CD4-positive, alpha-beta T cell treated with Interleukin-4 for 1 hour (primary cell): ENCODE measurements around the gene SYCE3.

Experiments
- DNase-seq, 2 donors: peaks; one replicate each; pipeline ENCODE4 v3.0.0-alpha.2; 2020 to 2022

The SYCE3 gene

DNA sequence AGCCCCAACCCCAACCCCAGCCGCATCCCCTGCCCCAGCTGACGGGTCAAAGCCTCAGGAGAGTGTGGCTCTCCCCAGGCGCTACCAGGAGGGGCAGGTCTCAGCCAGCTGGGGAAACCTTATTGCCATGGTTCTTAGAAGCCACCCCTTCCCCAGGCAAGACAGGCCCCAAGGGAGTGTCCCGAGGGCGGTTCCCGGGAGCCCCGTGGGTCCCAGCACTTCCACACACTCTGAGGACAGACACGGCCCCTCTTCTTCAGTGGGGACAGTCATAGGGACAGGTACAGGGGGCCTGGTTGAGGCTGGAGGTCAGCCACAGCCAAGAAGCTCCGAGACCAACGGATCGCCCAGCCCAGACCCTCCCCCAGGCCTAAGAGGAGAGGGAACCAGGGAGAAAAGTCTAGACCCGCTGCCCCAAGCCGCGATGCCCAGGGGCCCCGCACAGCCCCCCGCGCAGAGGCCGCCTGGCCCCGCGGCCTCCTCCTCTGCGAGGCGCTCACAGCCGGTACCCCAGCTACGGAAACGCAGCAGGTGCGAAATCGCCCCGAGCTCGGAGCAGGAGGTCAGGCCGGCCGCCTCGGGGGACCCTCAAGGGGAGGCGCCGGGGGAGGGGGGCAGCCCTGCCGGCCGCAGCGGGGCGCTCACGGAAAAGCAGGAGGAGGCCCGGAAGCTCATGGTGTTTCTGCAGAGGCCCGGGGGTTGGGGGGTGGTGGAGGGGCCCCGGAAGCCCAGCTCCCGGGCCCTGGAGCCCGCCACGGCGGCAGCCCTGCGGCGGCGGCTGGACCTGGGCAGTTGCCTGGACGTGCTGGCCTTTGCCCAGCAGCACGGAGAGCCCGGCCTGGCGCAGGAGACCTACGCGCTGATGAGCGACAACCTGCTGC, 14.4 kb downstream of the SYCE3 start:
- DNase-seq, result peak; percentile 49 to 58

DNA sequence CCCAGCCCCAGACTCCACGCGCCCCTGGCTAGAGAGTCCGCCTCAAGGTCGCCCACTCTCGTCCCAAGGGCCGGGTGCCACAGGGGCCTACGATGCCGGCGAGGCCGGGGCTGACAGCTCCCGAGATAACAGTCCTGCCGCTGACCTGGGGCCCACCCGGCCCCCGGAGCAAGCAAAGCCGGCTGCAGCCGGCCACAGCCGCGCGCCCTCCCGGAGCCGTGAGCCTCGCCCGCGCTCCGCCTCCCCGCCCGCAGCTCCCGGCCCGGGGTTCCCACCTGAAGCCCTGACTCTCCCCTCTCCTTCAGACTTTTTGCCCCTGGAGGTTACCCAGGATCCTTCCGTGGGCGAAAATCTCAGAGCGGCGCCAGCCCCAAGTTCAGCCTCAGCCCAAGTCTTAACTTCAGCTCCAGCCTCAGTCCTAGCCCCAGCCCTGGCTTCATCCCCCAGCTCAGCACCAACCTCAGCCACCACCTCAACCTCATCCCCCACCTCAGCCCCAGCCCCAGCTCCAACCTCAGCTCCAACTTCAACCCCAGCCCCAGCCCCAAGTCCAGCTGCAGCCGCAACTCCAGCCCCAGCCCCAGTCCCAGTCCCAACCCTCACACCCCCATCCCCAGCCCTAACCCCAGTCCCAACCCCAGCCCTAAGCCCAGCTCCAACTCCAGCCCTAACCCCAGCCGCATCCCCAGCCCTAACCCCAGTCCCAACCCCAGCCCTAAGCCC, 15.3 kb downstream of the SYCE3 start:
- no peak for DNase-seq

DNA sequence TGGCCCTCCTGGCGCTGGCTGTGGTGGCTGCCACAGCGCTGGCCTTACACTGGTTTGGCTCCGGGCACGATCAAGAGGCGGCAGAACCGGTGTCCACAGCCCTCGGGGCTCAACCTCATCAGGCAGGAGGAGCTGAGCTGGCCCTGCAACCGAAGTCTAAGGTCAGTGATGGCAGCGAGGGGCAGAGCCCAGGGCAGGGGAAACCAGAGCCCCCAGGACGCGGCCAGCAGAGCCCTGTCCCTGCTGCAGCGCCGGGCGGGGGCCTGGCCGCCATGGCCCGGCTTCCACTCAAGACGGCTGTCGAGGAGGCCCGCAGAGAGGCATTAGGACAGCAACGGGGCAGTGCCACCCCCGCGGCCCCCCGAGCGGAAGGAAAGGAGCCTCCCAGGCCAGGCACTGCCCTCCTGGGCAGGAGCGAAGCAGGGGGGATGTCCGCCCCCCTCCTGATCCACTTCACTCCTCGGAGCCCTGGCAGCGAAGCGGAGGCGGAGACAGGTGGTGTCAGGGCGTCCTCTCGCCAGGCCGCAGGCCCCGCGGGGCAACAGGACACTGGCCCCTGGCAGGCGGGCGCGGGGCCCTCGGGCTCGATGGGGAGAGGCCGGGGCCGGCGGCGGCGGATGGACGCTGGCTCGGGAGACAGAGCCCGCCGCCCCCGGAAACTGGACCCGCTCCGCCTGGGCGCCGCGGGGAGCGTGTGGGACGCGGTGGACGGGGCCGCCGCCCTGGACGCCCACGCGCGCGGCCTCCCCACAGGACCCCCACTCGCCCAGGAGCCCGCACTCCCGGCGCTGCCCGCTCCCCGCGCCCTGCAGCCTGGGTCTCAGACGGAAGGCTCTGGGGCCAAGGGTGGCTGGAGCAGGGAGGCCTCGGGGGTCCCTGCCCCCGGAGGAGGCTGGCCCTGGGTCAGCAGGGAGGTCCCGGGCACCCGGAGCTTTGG, 16.1 kb downstream of the SYCE3 start:
- DNase-seq, result no peak

DNA sequence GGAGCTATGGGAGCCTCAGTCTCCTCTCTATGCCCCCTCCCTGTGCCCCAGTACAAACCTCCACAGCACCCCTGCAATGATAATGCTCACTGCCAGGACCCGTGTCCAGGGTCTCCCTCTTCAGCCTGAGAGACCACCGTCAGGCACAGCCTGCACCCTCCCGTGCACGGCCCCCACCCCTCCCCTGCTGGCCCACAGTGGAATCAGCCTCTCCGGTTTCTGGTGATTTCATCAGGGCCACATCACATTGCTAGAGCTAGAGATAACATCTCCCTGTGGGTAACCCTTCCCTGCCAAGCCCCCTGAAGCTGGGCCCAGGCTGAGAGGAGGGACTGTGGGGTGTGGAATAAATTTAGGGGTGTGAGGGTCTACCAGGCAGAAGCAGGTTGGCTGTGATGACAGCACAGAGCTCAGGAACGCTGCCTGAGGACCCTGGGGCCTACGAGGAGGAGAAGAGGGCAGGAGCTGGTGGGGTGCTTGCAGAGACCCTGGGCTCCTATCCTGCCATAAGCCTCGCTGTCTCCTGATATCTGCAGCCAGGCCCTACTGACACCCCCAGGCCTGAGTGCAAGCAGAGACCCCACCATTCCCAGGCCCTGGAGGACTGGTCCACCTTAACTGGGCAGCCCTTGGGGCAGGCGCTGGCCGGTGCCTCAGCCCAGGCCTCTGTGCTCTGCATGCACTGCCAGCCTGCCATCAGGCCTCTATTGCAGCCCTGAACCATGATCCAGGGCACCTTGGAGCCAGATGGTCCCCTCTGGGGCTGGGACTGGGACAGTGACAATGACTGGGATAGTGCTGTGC, 17.0 kb downstream of the SYCE3 start, which contains the start of gene KLHDC7B:
TSS of gene KLHDC7B (plus strand) at position 378 of the 804 bp plus-strand sequence. CDS start at position 723, 345 bp downstream.
- no peak for DNase-seq

DNA sequence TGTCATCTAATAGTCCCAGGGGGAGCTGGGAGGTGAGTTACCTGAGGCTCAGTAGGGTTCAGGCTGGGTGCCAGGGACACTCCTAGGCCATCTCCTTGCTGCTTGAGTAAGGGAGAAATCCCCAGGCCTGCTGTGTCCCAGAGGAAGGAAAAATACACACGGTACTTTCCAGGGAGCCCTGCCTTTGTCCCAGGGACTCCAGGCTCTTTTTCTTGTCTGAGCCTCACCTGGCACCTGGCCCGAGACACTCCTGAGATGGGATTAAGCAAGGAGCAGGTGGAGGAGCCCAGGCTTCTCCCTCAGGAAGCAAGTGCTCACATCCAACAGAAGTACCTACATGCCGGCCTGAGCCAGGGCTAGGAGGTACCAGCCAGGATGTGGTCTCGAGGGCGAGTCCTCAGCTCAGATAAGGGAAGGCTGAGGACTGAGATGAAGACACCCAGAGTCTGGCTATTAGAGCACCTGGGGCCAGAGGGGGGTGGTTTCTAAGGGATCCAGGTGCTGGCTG, 17.9 kb downstream of the SYCE3 start:
- peak in 1 of 2 donors; percentile 48 for DNase-seq

DNA sequence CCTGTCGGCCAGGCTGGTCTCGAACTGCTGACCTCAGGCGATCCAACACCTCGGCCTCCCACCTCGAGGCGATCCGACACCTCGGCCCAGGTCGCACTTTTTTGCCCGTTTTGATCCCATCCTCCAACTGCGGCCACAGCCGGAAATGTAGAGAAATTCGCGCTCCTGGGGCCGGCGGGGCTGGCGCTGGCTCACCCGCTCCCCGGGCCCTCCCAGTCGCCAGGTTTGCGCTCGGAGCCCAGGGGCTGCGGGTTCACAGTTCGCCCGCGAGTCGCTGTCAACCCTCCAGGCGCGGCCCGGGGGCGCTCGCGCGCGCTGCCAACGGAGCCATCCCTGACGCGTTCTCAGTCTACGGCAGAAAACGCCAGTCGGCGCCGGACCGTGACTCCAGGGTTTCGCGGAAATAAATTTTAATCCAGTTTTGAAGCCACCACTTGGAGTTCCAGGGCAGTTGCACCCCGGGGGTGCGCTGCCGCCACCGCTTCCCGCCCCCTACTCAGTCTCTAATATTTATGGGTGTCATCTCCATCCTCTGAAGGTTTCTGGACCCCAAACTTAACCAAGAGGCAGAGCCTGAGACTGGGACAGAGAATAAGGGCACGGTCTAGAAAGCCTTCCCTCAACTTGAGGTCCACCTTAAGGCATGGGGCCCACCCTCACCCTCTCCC, 18.5 kb downstream of the SYCE3 start:
- DNase-seq, result peak; percentile 86 to 89

DNA sequence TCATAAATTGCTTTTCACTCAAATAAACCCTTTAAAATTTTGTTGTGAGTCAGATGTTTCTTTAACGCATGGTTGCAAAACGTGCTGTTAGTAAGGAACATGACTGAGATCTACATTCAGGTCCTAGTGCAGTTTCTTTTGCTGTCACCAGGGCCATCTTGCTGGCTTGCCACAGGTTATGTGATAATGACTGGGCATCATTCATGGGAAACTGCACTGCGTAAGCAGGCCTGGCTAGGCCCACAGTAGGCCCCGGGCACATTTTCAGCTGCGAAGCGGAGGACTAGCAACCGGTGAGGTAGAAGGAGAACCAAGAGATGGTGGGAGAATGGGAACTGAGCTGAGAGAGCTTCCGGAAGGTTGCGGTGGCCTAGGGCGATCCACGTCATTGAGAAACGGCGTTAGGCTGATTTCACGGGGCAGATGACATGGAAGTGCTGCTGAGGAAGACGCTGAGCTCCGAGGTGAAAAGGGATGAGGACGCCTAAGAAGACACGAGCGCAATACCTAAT, 20.2 kb downstream of the SYCE3 start:
- peak in 1 of 2 donors; percentile 78 for DNase-seq

DNA sequence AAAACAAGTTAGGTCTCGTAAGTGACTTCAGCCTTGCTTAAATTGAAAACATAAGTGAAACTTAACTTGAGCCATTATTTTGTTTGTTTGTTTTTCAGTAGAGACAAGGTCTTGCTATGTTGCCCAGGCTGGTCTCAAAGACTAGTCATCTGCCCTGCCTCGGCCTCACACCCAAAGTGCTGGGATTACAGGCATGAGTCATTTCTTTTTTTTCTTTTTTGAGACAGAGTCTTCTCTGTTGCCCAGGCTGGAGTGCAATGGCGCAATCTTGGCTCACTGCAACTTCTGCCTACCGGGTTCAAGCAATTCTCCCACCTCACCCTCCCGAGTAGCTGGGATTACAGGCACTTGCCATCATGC, 21.1 kb downstream of the SYCE3 start:
- peak; percentile 43 to 79 for DNase-seq

DNA sequence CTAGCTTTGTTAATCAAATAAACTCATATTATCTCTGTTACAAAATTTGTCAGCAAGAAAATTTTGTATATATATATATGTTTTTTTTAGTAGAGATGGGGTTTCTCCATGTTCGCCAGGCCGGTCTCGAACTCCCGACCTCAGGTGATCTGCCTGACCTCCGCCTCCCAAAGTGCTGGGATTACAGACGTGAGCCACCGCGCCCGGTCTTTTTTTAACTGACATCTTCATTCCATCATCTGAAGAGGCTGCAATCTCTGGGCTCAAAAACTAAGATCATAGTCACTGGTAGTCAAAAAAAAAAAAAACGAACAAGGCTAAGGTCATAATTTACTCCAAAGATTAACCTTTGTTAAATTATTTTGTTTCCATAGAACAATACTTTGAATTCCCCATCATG, 22.3 kb downstream of the SYCE3 start:
- no peak for DNase-seq

DNA sequence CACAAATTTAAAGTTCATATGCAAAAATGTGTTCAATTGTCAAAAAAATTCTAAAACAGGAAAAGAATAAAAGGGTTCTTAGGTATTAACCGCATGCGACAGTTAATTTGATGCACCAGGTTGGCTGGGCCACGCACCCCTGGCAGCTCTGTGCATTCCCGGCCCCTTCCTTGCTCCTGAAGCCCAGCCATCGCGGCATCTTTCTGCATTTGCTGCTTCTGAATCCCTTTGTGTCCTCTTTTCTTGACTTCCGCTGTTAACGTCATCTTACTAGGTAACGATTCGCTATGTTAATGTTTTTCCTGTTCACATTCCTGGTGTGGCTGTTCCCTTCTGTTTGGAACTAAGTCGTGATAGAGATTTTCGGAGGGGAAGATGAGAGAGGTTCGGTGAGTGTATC, 25.0 kb downstream of the SYCE3 start:
- no peak for DNase-seq

DNA sequence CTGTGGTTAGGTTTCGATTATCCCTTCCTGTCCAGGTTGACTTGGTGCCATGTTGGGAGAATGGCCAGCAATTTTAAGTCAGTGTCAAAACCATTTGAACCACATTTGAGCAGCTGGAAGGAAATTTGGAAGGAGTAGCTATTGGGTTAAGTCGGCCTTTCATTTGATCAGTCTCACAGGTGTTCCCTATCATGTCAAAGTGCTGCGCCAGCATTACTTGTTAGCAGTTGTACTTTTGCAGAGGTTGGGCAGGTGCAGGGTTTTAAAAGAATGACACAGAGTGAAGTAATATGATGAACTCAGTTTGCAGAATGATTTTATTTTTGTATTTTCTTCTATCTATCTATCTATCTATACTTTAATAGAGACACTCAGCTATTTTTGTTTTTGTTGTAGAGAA, 26.5 kb downstream of the SYCE3 start:
- no peak for DNase-seq

DNA sequence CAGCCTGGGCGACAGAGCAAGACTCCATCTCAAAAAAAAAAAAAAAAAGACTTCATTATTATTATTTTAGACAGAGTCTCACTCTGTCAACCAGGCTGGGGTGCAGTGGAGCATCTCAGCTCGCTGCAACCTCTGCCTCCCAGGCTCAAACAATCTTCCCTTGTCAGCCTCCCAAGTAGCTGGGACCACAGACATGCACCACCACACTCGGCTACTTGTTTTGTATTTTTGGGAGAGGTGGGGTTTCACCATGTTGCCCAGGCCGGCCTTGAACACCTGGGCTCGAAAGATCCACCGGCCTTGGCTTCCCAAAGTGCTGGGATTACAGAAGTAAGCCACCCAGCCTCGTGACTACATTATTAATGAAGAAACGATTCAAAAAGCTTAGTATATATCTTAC, 27.6 kb downstream of the SYCE3 start:
- no peak for DNase-seq

DNA sequence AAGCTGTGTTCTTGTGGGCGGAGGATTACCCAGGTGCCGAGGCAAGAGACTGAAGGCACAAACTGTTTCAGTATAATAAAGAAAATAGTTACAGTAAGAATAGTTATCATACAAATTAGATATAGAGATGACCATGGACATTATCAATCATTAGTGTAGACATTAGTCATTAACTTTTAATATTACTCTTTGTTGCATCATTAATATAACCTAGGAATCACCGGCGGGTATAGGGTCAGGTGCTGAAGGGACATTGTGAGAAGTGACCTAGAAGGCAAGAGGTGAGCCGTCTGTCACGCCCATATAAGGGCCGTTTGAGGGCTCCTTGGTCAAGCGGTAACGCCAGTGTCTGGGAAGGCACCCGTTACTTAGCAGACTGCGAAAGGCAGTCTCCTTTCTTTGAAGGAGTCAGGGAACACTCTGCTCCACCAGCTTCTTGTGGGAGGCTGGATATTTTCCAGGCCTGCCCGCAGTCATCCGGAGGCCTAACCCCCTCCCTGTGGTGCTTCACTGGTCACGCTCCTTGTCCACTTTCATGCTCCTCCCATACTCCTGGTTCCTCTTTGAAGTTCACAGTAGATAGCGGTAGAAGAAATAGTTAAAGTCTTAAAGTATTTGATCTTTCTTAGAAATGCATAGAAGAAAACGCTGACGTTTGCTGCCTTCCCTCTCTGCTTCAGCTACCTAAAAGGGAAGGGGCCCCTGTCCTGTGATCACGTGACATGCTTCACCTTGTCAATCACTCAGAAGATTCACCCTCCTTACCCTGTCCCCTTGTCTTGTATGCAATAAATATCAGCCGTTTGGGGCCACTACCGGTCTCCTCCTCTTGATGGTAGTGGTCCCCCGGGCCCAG, 28.6 kb downstream of the SYCE3 start:
- peak; percentile 56 to 60 for DNase-seq

DNA sequence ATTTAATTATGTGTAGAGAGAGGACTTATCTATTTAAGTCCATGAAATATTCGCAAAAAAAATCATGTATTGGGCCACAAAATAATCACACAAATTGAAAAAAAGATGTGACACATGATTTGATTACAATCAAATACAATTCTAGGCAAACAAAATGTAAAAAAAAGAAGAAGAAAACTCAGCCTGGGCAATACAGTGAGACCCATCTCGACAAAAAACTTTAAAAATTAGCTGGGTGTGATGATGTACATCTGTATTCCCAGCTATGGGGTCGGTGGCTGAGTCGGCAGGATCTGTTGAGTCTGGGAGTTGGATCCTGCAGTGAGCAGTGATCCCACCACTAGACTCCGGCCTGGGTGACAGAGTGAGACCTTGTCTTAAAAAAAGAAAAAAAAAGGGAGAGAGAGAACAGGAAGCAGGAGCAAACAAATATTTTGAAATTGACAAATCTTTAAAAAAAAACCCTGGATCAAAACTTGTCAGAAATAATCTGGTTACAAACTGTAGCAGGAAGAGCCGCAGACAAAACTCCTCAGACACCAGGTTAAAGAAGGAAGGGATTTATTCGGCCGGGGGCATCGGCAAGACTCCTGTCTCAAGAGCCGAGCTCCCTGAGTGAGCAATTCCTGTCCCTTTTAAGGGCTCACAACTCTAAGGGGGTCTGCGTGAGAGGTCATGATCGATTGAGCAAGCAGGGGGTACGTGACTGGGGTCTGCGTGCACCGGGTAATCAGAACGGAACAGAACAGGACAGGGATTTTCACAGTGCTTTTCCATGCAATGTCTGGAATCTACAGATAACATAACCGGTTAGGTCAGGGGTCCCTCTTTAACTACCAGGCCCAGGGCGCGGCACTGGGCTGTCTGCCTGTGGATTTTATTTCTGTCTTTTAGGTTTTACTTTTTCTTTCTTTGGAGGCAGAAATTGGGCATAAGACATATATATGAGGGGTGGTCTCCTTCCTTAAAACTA, 29.6 kb downstream of the SYCE3 start:
- DNase-seq, result no peak

DNA sequence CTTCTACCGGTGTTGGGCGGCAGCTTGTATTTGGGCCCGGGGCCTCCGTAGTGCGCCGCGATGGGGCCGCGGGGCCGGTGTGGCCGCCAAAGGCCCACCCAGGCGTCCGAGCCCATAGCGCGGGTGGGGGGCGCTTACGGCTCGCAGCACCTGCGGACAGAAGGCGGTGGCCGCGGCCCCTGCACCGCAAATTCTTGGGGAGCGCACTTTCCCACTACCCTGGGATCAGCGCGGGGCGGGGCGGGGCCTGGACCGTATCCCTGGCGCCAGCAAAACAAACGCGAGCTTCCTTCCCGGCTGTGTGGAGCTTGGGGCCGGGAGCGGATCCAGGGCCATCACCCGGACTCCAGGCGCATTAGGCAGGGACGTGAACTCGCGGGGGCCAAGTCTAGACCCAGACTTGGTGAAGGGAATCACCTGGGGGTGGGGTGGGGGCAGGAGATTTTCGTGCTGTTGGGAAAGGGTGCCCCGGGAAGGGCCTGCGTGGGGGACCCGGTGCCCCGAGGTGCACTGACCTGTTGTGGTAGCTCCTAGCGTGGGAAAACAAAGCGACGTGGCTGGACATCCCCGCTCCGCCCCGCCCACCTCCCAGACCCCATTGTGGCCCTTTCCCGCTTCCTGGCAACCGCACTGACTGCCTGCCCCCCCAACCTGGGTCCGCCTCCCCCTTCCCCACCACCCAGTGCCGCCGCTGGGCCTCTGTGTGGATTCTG, 30.6 kb downstream of the SYCE3 start:
- peak in 1 of 2 donors; percentile 36 for DNase-seq

DNA sequence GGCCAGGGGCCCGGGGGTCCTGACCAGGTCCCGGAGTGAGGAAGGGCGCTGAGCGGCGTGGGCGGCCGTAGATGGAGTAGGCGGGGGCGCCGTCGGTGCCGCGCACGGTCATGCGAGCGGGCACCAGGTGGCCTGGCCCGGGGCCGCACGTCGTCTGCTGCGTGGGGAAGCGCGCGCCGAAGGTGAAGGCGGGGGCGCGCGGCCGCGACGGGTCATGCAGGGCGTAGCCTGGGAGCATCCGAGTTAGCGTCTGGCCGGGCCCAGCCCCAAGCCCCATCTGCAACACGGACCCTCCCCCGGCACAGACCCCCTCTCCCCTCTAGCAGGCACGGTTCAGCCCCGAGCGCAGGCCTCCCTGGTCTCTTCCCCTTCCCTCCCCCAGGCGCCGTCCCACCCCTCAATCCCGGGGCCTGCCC, 31.2 kb downstream of the SYCE3 start:
- peak; percentile 72 to 80 for DNase-seq

DNA sequence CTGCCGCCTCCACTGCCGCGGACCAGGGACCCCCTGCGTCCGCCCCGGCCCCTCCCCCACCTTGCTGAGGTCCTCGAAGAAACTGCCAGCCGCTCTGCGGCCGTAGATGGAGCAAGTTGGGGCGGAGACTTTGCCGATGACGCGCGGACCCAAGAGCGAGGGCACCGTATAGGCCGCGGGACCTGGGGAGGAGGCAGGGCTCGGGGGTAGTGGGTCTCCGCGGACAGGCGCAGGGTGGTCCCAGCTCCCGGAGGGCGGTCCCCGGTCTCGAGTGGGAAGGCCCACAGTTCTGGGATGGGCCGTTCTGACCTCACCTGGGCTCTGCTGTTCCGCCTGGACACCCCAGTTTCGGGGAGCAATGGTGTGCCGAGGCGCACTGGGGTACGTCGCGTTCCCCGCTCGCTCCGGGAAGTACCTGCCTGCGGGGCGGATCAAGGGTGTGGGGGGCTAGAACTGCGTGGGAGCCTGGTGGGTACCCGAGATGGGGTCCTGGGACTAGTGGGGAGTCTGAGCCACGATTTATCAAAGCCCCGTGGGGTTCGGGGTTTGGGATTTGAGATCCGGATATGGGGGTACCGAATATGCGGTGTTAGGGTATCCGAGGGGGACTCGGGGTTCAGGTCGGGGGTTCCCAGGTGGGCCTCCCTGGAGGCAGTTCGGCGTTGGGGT, 31.7 kb downstream of the SYCE3 start:
- DNase-seq, result peak; percentile 85 to 90

DNA sequence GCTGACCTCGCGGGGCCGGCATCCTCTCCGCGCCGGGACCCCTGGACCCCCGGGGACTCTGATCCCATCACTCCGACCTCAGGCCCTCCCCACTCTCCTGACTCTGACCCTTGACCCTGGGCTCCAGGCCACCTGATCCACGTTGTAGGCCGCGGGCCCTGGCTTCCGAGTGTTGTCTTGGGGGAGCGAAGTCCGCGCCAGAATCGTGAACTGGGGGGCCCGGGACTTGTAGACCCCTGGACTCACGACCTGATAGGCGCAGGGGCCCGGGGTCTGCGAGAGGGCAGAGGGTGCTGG, 32.2 kb downstream of the SYCE3 start:
- no peak for DNase-seq
